GM18502 (cell line): ENCODE measurements around the gene ST7.
A peak's percentile ranks its signal among the peaks of the same experiment; 100 is the strongest.

Experiments
- ATAC-seq: cut with Tn5 transposase; IDR thresholded peaks from one replicate; pipeline ENCODE4 v1.9.1; 2021; ENCODE audit warnings: mild to moderate bottlenecking; ENCODE audit not compliant: unreplicated experiment, poor library complexity

ST7 gene

DNA sequence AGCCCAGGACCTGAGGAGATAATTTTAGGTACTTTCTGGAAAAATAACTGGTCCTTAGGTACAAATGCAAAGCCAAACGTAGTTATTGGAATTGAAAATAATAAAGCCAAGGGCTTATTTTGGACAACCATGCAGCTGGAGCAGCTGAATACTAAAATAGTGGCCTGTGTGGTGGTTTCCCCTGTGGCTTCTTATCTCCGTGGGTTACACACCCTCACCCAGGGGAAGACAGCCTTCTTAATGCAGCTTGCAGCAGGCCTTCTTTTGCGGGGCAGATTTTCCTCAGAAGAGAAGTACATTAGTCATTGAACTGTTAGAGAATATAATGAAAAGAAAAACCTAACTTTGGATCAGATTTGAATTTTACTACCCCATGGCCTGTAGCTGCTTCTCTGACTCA, 133.5 kb downstream of the ST7 start:
- ATAC-seq, result no peak

GRCh38 chr7:117087639-117088396, 134.5 kb downstream of the ST7 start:
- no peak for ATAC-seq

DNA sequence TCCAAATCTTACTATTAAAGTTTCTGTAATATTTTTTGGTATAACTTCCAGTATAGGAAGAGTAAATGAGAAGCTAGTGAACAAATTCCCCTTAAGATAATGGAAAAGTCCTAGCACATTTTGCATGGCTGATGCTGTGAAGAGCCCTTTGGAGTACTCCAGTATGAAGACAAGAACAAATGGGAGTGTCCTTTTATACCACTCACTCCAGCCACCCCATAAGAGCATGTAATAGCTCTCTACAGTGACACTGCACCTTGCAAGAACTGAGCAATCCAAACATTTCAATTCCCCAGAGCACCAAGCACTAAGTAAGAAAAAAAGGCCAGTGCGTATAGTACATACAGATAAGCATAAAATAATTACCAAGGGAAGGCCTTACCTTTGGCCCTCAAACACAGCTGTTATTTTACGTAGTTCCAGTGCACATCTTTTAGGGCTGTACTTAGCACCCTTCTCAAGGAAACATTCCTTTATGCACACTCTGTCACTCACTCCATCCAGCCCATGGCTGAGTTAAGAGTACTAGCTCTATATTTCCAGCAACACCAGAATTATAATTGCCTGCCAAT, 135.4 kb downstream of the ST7 start:
- no peak for ATAC-seq

DNA sequence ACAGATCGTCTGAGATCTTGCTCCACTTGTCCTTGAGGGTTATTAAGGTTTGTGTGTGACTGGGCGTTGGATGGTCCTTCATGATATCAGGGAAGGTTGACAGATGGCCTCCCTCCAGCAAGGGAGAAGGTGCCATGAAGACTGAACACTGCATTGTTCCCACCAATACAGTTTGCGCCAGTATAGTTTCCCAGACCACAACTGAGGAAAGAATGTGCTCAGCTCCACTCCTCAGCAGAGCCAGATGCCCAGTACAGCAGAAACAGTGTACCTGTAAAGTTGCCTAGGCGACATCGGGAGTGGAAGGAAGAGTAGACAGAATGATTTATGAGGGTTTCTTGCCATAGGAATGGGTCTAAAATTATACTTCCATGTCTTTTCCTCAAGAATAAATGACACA, 137.5 kb downstream of the ST7 start:
- ATAC-seq, result no peak

DNA sequence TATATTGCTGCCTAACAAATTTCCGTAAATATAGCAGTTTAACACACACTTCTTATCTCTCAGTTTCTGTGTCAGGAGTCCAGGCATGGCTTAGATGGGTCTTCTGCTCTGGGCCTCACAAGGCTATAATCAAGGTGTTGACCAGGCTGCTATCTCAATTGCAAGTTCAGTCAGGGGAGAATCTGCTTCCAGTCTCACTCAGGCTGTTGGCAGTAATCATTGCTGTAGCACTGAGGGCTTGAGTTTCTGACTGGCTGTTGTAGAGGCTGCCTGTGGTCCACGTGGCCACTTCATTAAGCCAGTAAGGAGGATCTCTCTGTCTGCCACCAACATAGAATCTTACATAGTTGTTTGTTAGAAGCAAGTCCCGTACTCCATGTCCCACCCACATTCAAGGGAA, 138.4 kb downstream of the ST7 start:
- no peak for ATAC-seq

DNA sequence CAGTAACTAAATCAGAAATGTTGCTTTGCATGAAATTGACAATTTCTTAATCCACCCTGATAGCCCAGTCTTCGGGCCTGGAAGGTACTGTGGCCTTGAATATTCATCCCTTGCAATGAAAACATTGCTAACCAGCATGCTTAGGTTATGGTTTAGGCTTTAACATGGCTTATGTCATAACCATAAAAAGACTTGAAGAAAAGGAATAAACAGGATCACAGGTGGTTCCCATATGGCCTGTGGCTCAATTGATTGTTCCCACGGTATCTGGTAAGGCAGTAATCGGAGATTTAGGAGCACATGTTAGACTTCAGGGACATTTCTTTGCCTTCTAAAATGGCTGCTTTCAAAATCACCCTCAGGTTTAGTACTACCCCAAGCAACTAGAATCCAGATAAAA, 139.5 kb downstream of the ST7 start:
- ATAC-seq, result no peak

DNA sequence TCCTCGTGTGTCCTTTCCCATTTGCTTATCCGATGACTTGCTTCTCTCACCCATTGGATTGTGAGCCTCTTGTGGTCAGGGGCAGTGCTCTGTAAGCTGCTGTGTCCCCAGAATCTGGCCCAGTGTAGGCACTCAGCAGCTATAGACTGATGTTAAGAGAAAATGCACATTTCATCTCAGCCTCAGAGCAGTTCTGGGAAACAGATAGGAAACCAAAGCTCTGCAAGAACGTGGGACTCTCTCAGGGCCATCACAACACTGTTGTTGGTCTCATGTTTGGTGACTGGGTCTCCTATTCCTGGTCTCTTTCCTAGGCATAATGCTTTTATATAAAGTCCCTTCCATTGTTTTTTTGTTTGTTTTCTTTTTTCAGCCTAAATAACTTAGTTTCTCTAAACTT, 141.2 kb downstream of the ST7 start:
- ATAC-seq, result no peak

DNA sequence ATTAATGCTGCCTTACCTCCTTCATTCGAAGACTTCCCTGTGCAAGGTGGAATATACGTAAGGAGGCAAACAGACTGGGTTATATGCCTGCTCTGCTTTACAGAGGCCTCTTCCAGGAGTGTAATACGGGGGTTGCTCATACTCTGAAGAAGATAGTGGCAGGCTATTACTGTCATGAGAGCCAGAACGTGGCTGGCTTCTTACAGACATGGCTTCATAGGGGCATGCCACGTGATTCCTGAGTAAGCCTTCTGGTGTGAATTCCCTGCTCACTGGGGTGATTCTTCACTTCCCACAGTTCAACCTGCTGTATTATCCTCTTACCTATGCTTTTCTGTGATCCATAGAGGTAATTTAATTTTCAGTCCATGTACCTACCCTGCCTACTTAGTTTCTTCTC, 141.8 kb downstream of the ST7 start:
- no peak for ATAC-seq

GRCh38 chr7:117096330-117096729, 143.0 kb downstream of the ST7 start:
- no peak for ATAC-seq

DNA sequence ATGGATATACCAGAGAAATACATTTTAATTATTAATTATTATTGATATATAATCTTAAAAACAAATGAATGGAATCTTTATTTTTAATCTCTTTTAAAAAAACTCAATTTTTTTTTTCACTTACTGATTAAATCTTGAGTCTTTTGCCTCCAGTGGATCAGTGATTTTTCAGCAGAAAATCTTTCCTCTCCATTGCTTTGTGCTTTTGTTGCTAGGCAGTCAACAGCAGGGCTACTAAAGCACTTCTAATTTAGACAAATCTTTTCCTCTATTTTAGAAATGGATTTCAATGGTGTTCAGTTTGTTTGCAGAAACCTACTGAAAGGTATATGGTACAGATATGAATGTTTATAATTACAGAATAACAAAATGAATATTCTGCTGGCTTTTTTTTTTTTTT, 143.6 kb downstream of the ST7 start:
- ATAC-seq, result no peak

GRCh38 chr7:117097860-117098259, 144.6 kb downstream of the ST7 start:
- ATAC-seq, result no peak

- ATAC-seq, result no peak
These were observed 145.2 kb downstream of the ST7 start for GRCh38 chr7:117098457-117098856.

GRCh38 chr7:117101026-117101425, 147.7 kb downstream of the ST7 start:
- ATAC-seq, result no peak

DNA sequence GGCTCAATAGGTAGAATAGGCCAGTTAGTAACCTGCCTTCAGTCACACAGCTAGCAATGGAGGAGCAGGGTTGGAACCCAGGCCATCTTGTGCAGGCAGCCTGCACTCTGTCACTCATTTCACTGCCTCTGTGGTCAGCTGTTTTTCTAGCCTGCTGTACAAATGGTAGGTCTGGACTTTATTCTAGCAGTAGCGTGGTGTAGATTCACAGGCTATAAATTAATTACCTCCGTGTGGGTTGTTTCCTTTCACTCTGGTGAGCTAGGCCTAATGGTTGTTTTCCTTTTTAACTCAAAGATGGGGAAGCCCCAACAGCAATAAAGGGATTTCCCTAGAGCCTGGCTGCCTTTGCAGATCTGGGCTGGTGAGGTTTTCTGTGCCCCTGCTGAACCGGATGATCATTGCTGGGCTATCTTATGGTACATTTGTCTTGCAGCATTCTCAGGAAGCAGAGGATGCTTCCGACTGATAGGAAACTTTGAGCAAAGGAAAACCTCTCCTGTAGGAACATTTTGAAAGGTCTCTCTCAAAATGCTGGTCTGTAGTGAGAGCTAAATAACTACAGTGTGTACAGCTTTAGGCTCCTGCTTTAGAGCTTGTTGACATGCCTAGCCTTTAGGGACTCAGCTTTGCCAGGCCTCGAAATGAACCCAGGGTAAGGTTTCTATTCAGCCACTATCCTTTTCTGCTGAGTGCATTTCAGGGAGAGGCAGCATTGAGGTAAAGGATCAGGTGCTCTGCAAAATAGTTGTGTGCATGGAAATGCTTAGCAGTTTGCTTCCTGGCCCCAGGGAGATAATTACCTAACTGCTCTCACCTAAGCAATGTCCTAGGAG, 157.4 kb downstream of the ST7 start:
- peak; percentile 96 for ATAC-seq

GRCh38 chr7:117111535-117111934, 158.2 kb downstream of the ST7 start:
- ATAC-seq, result no peak

DNA sequence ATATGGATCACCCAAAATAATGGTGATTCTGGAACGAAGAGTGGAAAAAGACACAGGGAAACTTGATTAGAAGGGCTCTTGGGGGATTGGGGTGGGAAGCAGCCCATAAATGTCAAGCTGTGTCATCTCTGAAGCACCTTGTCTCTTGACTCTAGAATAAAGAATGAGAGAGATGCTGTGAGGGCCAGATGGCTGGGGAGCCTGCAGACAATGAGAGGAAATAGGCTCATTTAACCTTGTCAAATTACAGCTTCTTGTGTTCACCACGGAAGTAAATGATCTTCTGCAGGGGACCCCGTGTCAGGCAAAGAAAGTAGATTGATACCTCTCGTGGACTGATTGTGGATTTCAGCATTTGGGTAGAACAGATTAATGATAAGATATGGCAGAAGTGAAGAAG, 159.3 kb downstream of the ST7 start:
- no peak for ATAC-seq

DNA sequence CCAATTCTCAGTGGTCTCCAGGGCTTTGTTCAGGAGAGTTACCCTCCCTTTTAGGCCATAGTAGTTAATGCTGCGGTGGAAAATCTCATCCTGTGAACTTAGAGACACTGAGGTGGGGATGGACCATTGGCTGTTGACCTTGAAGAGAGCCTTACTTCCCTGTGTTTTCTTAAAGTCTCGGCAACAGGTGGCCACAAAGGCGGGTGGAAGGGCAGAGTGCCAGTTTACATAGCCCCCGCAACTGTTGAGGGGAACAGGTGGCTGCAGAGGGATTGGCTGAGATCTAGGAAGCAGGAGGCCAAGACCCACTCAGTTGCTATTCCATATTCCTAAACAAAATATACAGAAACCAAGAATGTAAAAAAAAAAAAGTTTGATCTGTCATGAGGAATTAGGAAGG, 160.6 kb downstream of the ST7 start:
- ATAC-seq, result no peak

DNA sequence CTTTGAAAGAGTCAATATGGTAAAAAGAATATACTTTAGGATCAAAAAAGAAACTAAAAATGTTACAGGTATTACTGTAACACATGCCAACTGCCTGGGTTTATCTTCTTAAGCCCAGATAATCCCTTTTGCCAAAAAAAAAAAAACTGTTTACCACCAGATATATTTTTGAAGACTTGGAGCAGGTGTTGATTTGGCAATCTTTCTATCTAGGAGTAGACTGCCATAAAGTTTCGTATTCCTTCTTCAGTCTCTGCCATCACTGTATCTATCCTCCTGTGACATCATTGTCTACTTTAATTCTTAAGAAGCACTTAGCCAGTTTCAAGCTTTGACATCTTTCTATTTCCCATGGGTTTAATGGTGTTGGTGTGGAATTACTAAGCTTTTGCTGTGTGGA, 161.0 kb downstream of the ST7 start:
- no peak for ATAC-seq

GRCh38 chr7:117116211-117116610, 162.9 kb downstream of the ST7 start:
- ATAC-seq, result no peak

GRCh38 chr7:117117172-117117571, 163.9 kb downstream of the ST7 start:
- no peak for ATAC-seq

DNA sequence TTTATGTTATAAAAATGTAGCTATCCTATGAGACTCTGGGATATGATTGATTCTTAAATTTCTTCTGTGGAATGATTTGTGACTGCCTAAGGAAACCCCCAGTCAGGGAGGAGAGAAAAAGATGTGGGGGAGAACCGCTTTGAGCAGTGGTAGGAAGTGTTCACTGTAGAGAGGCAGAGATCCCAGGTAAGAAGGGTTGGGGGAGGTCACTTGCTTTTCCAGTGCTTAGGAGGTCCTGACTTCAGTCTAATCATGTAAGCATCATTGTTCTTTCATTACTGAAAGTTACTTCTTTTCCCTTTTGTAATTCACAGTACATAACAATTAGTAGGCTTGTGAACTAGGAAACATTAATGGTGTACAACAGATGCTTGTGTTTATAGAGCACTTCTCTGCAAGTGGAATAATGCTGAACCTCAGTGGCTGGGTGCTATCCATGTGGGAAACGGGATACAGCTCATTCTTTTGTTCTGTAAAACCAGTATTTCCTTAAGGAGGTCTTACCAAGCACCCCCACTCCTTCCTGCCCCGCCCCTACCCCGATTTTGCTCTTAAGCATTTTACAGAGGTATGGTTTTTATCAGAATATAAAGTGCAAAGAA, 165.4 kb downstream of the ST7 start:
- no peak for ATAC-seq
